Transverse colon (tissue), 4 donors: ENCODE measurements around the gene NKX1-1.

Source experiments
- EP300 ChIP-seq: sonication (generic); formaldehyde crosslinking; IDR thresholded peaks from one replicate; pipeline ENCODE4 v1.6.1; 2017; ENCODE audit warnings: antibody characterized with exemption, low read depth
- POLR2A ChIP-seq: fragments of 450-650 bp; IDR thresholded peaks from one replicate; pipeline ENCODE4 v1.6.1; 2016; ENCODE audit warnings: antibody characterized with exemption, mild to moderate bottlenecking, moderate library complexity
- POLR2AphosphoS5 ChIP-seq, 3 donors: sonication (generic); formaldehyde crosslinking; IDR thresholded peaks; one replicate each; pipeline ENCODE4 v1.6.1; 2016; ENCODE audit warnings: antibody characterized with exemption in 3 of 3
- TF ChIP-seq, protein P1 (sequence below), 5 experiments: fragments of 200-600 bp in 3 of 5; fragments of 450-650 bp in 2 of 5; sonication (generic) in 3 of 5; IDR thresholded peaks; 1 replicate in 2 of 5; 2 replicates in 3 of 5; pipeline ENCODE4 v1.5.1; 2016 to 2017; ENCODE audit warnings: antibody characterized with exemption in 5 of 5, inconsistent platforms in 3 of 5, mild to moderate bottlenecking in 2 of 5, moderate library complexity in 1 of 5

DNA sequence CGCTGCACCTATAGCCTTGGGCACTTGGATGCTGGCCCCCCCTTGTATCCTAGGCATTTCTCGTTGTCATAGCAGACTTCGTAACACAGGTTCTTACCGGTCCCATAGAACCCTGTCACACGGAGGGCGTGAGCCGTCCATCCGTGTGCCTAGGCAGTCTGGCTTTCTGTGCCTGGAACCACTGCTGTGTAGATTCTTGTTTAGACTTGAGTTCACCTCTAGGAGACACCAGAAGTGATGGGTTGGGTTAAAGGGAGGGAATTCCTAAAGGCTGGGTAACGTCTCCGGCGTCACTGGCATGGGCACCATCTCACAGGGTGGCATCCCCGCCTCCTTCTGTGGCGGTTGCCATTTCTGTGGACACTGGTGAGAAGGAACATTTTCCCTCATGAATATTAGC lies 13.5 kb upstream of the NKX1-1 start:
- TF ChIP-seq, protein P1, sequence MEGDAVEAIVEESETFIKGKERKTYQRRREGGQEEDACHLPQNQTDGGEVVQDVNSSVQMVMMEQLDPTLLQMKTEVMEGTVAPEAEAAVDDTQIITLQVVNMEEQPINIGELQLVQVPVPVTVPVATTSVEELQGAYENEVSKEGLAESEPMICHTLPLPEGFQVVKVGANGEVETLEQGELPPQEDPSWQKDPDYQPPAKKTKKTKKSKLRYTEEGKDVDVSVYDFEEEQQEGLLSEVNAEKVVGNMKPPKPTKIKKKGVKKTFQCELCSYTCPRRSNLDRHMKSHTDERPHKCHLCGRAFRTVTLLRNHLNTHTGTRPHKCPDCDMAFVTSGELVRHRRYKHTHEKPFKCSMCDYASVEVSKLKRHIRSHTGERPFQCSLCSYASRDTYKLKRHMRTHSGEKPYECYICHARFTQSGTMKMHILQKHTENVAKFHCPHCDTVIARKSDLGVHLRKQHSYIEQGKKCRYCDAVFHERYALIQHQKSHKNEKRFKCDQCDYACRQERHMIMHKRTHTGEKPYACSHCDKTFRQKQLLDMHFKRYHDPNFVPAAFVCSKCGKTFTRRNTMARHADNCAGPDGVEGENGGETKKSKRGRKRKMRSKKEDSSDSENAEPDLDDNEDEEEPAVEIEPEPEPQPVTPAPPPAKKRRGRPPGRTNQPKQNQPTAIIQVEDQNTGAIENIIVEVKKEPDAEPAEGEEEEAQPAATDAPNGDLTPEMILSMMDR (IDR thresholded peaks at IDR 0.05): no peak
- TF ChIP-seq POLR2A (no peak), EP300 (no peak), POLR2AphosphoS5 (IDR thresholded peaks at IDR 0.05) (no peak)
